Activated CD8-positive, alpha-beta T cell treated with anti-CD3 and anti-CD28 coated beads, Interleukin-2, amount 10 ng/mL, durations not matched to agents 7 days and 5 days (primary cell): ENCODE data around the gene PPM1A. TPM values are rescaled to one million over a fixed set of nuclear protein-coding genes. Genes with fewer than 3 reads are reported as not detected.

Source experiments
- ATAC-seq: fragments of 150-1000 bp; cut with Tn5 transposase; one replicate; pipeline ENCODE4 v1.10.0; 2021; ENCODE audit warnings: moderate library complexity
- CTCF ChIA-PET: fragments of 350-600 bp; sonication (Branson Sonifier 250); formaldehyde crosslinking; loops from one replicate; lab custom pipeline; 2021; ENCODE audit warnings: antibody characterized with exemption; lab: Charles Lee
- POLR2A ChIA-PET: fragments of 350-600 bp; sonication (Branson Sonifier 250); formaldehyde crosslinking; loops from one replicate; lab custom pipeline; 2021; ENCODE audit warnings: antibody characterized with exemption; lab: Charles Lee
- DNase-seq: peaks from one replicate; pipeline ENCODE4 v3.0.0-alpha.2; 2020
- H3K27ac Mint-ChIP-seq: one replicate; pipeline ENCODE4 v1.8.0; 2021; ENCODE audit warnings: mild to moderate bottlenecking, mixed read lengths
- H3K27me3 Mint-ChIP-seq: one replicate; pipeline ENCODE4 v1.8.0; 2021; ENCODE audit warnings: low read depth, mixed read lengths
- H3K36me3 Mint-ChIP-seq: one replicate; pipeline ENCODE4 v1.8.0; 2021; ENCODE audit warnings: low read depth, mixed read lengths
- H3K4me1 Mint-ChIP-seq: one replicate; pipeline ENCODE4 v1.8.0; 2021; ENCODE audit warnings: low read depth, mixed read lengths
- H3K4me3 Mint-ChIP-seq: one replicate; pipeline ENCODE4 v1.8.0; 2021; ENCODE audit warnings: mild to moderate bottlenecking, mixed read lengths
- H3K9me3 Mint-ChIP-seq: one replicate; pipeline ENCODE4 v1.8.0; 2022; ENCODE audit warnings: mixed read lengths; ENCODE audit not compliant: insufficient read depth
- total RNA-seq, 2 experiments: library from RNA; stranded (reverse); gene quantifications; one replicate each; pipeline ENCODE4 v1.2.3, GENCODE V29; 2021

Gene PPM1A
- total RNA-seq, 2 experiments from 2014 or later = 45.2 to 50.1 TPM

GRCh38 chr14:60249321-60250256, 568 bp downstream of the PPM1A start:
- peaks cover 60% of the 10 kb centered on the region for H3K4me1 Mint-ChIP-seq
- POLR2A ChIA-PET = interaction anchor here (0.6 to 2.5 kb wide), 30 partner anchors 8 to 1951 kb away, joined by 3 to 24 read pairs (median 5); partner anchors contain the start of genes ARID4A, DHRS7, KIAA0586 and L3HYPDH
- CTCF ChIA-PET = interaction anchor here (0.9 to 4.0 kb wide), 13 partner anchors 11 to 285 kb away, joined by 3 to 31 read pairs (median 5); partner anchors contain the start of gene DHRS7
- H3K27ac Mint-ChIP-seq = peak overlapping the region; percentile 100
- H3K4me3 Mint-ChIP-seq = peak overlapping the region; percentile 93
- ATAC-seq = peak; percentile 49
- no peaks in the 10 kb centered on the region for H3K27me3 Mint-ChIP-seq
- peaks cover 9% of the 10 kb centered on the region for H3K36me3 Mint-ChIP-seq
- no peaks in the 10 kb centered on the region for H3K9me3 Mint-ChIP-seq
- peak; percentile 68 for DNase-seq

GRCh38 chr14:60250257-60251035, 1.4 kb downstream of the PPM1A start:
- Mint-ChIP-seq H3K36me3 (peaks cover 9% of the 10 kb centered on the region), H3K27ac (peak overlapping the region; percentile 17), H3K4me3 (peak overlapping the region; percentile 75), H3K27me3 (no peaks in the 10 kb centered on the region), H3K4me1 (peaks cover 57% of the 10 kb centered on the region), H3K9me3 (no peaks in the 10 kb centered on the region)
- DNase-seq = no peak
- CTCF ChIA-PET = interaction anchor here (1.0 to 2.3 kb wide), 4 partner anchors 15 to 81 kb away, joined by 3 to 22 read pairs (median 8); no protein-coding TSS in a partner anchor
- no peak for ATAC-seq
- POLR2A ChIA-PET = interaction anchor here (0.8 to 1.4 kb wide), 2 partner anchors 11 to 80 kb away, joined by 3 to 4 read pairs; no protein-coding TSS in a partner anchor

GRCh38 chr14:60251877-60252276, 2.9 kb downstream of the PPM1A start:
- POLR2A ChIA-PET = no interaction called here
- DNase-seq = no peak
- Mint-ChIP-seq H3K9me3 (no peaks in the 10 kb centered on the region), H3K4me1 (peaks cover 47% of the 10 kb centered on the region), H3K27me3 (no peaks in the 10 kb centered on the region), H3K36me3 (peaks cover 12% of the 10 kb centered on the region), H3K27ac (peak overlapping the region; percentile 25), H3K4me3 (peak overlapping the region; percentile 45)
- CTCF ChIA-PET = interaction anchor here (2.3 kb wide), 2 partner anchors 80 kb away, joined by 10 to 22 read pairs; no protein-coding TSS in a partner anchor
- no peak for ATAC-seq

GRCh38 chr14:60252630-60253029, 3.6 kb downstream of the PPM1A start:
- POLR2A ChIA-PET = no interaction called here
- no peaks in the 10 kb centered on the region for H3K27me3 Mint-ChIP-seq

GRCh38 chr14:60253649-60254048, 4.6 kb downstream of the PPM1A start:
- Mint-ChIP-seq H3K27ac (no peak overlapping the region), H3K9me3 (no peaks in the 10 kb centered on the region), H3K4me3 (no peak overlapping the region), H3K36me3 (peaks cover 12% of the 10 kb centered on the region), H3K27me3 (no peaks in the 10 kb centered on the region), H3K4me1 (peaks cover 33% of the 10 kb centered on the region)
- DNase-seq (no peak), ATAC-seq (no peak)
- ChIA-PET POLR2A (no interaction called here), CTCF (interaction anchor here (1.5 to 2.3 kb wide), 2 partner anchors 13 to 78 kb away, joined by 5 to 10 read pairs; no protein-coding TSS in a partner anchor)

More at GRCh38 chr14:60252630-60253029, 3.6 kb downstream of the PPM1A start:
- no peak overlapping the region for H3K27ac Mint-ChIP-seq
- ATAC-seq (no peak), DNase-seq (no peak)
- H3K4me1 Mint-ChIP-seq = peaks cover 43% of the 10 kb centered on the region
- H3K4me3 Mint-ChIP-seq = no peak overlapping the region
- H3K36me3 Mint-ChIP-seq = peaks cover 12% of the 10 kb centered on the region
- CTCF ChIA-PET = interaction anchor here (0.7 to 2.3 kb wide), 3 partner anchors 14 to 79 kb away, joined by 3 to 10 read pairs (median 5); no protein-coding TSS in a partner anchor
- no peaks in the 10 kb centered on the region for H3K9me3 Mint-ChIP-seq

GRCh38 chr14:60254176-60254575, 5.2 kb downstream of the PPM1A start:
- Mint-ChIP-seq H3K27me3 (no peaks in the 10 kb centered on the region), H3K36me3 (peaks cover 12% of the 10 kb centered on the region), H3K9me3 (no peaks in the 10 kb centered on the region), H3K4me1 (peaks cover 32% of the 10 kb centered on the region), H3K4me3 (no peak overlapping the region), H3K27ac (no peak overlapping the region)
- ChIA-PET POLR2A (no interaction called here), CTCF (interaction anchor here (1.0 to 2.3 kb wide), 3 partner anchors 12 to 78 kb away, joined by 3 to 10 read pairs (median 5); no protein-coding TSS in a partner anchor)
- no peak for DNase-seq
- no peak for ATAC-seq

GRCh38 chr14:60257865-60258264, 8.8 kb downstream of the PPM1A start:
- Mint-ChIP-seq H3K36me3 (peaks cover 12% of the 10 kb centered on the region), H3K27ac (no peak overlapping the region), H3K27me3 (no peaks in the 10 kb centered on the region), H3K4me3 (no peak overlapping the region), H3K4me1 (peaks cover 9% of the 10 kb centered on the region), H3K9me3 (no peaks in the 10 kb centered on the region)
- ChIA-PET POLR2A (interaction anchor here (3.0 kb wide), 1 partner anchor 10 kb away, joined by 14 read pairs; the partner anchor contains the start of gene PPM1A), CTCF (interaction anchor here (2.2 kb wide), 1 partner anchor 74 kb away, joined by 8 read pairs; no protein-coding TSS in a partner anchor)
- ATAC-seq = no peak
- no peak for DNase-seq

GRCh38 chr14:60265163-60265562, 16.1 kb downstream of the PPM1A start:
- H3K4me3 Mint-ChIP-seq = no peak overlapping the region
- CTCF ChIA-PET = interaction anchor here (2.0 to 3.9 kb wide), 3 partner anchors 9 to 66 kb away, joined by 12 to 21 read pairs (median 15); no protein-coding TSS in a partner anchor
- ATAC-seq (no peak), DNase-seq (no peak)
- POLR2A ChIA-PET = no interaction called here
- no peak overlapping the region for H3K27ac Mint-ChIP-seq
- H3K9me3 Mint-ChIP-seq = peaks cover 20% of the 10 kb centered on the region
- H3K36me3 Mint-ChIP-seq = peaks cover 32% of the 10 kb centered on the region
- no peaks in the 10 kb centered on the region for H3K4me1 Mint-ChIP-seq
- H3K27me3 Mint-ChIP-seq = no peaks in the 10 kb centered on the region

- no peak overlapping the region for H3K4me3 Mint-ChIP-seq
- peaks cover 20% of the 10 kb centered on the region for H3K9me3 Mint-ChIP-seq
- DNase-seq = no peak
- CTCF ChIA-PET = interaction anchor here (0.6 to 3.9 kb wide), 16 partner anchors 9 to 1476 kb away, joined by 3 to 21 read pairs (median 5); partner anchors contain the start of genes DHRS7 and PPM1A
- H3K36me3 Mint-ChIP-seq = peaks cover 28% of the 10 kb centered on the region
- ATAC-seq = no peak
- H3K4me1 Mint-ChIP-seq = peaks cover 3% of the 10 kb centered on the region
- no peak overlapping the region for H3K27ac Mint-ChIP-seq
- H3K27me3 Mint-ChIP-seq = no peaks in the 10 kb centered on the region
- POLR2A ChIA-PET = interaction anchor here (1.3 kb wide), 1 partner anchor 18 kb away, joined by 4 read pairs; the partner anchor contains the start of gene PPM1A
Observed at GRCh38 chr14:60266021-60266937, 17.3 kb downstream of the PPM1A start.

GRCh38 chr14:60272177-60272576, 23.2 kb downstream of the PPM1A start:
- CTCF ChIA-PET = interaction anchor here (0.8 to 0.9 kb wide), 2 partner anchors 59 kb away, joined by 3 read pairs; no protein-coding TSS in a partner anchor

More at GRCh38 chr14:60272177-60272576, 23.2 kb downstream of the PPM1A start:
- Mint-ChIP-seq H3K36me3 (peaks cover 12% of the 10 kb centered on the region), H3K9me3 (no peaks in the 10 kb centered on the region), H3K27ac (no peak overlapping the region), H3K4me1 (peaks cover 22% of the 10 kb centered on the region), H3K4me3 (no peak overlapping the region), H3K27me3 (no peaks in the 10 kb centered on the region)
- POLR2A ChIA-PET = no interaction called here
- ATAC-seq = no peak
- no peak for DNase-seq
